Activated CD4-positive, alpha-beta T cell treated with anti-CD3 and anti-CD28 coated beads for 1 hour (primary cell): ENCODE measurements around the gene PELI1.

ENCODE experiments used
- DNase-seq: peaks from one replicate; pipeline ENCODE4 v3.0.0-alpha.2; 2020

The PELI1 gene

DNA sequence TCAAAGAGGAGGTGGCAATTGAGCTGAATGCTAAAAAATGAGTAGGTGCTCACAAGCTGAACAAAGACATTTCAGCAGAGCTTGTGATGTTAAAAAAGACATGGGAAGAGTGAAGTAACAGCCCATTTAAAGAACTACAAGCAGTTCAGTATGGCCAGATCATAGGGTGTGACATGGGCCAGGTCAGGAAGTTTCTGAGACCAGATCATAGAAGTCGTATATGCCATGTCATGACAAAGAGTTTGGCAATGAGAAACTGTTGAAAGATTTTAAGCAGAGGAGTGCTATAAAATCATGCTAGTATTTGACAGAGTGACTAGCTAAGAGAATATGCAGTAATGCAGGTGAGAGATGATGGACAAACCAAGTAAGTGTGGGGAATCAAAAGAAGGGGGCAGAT is 7.3 kb upstream of the PELI1 start:
- DNase-seq: no peak

GRCh38 chr2:64145714-64146113 is 1.5 kb upstream of the PELI1 start:
- DNase-seq: no peak

DNA sequence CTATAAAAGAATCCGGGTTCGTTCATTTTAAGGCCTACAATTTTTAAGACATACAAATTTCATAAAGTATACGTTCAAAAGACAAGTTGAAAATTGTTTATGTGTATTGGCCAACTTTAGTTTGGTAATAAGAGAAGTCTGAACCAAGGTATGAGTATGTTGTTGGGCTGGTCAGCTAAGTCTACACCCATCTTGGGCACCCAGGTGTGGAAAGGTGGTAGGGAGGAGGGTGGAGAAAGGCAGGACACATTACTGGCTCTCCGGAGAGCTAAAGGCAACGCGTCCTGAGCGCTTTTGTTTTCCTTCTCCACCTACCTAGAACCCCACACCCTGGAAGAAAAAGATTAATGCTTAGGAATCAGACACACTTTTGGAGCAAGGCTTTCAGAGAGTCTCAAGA is 899 bp upstream of the PELI1 start:
- DNase-seq: no peak

GRCh38 chr2:64143169-64144056 is 807 bp downstream of the PELI1 start:
- DNase-seq: no peak

- no peak for DNase-seq
Observed at GRCh38 chr2:64142741-64143168, 1.5 kb downstream of the PELI1 start.

DNA sequence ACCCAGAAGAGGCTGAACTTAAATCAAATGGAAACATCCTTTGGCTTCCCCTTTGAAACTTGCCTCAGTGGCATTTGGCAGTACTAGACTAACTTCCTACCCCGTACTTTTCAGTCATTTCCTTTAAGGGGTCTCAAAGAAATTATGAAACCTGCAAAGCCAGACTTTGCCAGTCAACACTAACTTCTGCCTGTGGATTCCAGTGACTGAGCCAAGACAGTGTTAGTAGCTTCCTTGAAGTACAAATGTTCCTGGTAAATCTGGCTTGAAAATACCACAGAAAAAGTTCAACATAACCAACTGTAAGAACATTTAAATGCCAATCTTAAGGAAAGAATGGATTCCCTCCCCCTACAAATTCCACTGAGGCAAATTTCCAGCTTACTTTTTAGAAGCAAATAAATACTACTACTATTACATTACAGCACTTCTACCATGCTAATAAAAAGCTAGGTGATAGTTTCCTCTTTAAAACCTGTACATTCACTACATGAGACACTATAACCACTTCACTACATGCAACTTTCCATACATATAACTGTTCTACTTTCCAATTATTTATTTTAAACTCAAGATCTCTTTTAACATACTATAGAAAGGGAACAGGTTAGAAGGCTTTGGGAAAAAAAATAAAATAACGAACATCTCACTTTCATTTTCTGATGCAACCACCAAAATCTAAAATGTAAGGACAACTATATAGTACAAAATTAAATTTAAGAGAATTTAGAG is 2.4 kb downstream of the PELI1 start:
- DNase-seq: no peak

GRCh38 chr2:64140665-64141200 is 3.5 kb downstream of the PELI1 start:
- DNase-seq: no peak

DNA sequence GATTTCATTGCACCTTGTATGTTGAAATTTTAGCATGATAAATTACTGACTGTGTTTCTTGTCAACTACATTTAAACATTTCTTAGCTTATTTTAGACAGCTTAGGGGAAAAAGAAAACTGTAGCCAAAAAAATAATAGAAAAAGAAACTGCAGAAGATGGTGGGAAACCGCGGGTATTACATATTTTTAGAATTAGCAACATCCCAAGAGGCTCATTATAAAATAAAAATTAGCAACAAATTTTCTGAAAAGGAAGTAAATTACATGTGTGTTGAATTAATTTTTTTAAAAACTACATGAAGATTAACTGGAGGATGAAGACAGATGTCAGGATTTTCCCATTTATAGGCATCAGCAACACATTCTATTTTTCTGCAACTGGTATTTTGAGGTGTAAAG is 4.3 kb downstream of the PELI1 start:
- no peak for DNase-seq

DNA sequence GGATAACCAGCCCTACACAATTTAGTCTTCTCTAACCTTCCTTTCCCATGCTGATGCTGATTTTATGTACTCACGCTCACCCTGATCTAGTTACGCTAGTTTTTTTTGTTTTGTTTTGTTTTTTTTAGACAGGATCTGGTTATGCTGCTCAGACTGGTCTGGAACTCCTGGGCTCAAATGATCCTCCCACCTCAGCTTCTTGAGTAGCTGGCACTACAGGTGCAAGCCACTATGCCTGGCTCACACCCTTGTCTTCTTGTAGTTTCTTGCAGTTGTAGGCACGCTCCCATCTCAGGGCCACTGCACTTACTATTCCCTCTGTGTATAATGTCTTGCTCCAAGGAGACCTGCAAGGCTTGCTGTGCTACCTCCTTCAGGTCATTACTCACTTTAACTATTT is 6.2 kb downstream of the PELI1 start:
- DNase-seq: no peak

GRCh38 chr2:64137567-64137966 is 6.7 kb downstream of the PELI1 start:
- no peak for DNase-seq

GRCh38 chr2:64135421-64135820 is 8.8 kb downstream of the PELI1 start:
- no peak for DNase-seq

GRCh38 chr2:64134813-64135212 is 9.4 kb downstream of the PELI1 start:
- no peak for DNase-seq

GRCh38 chr2:64133828-64134227 is 10.4 kb downstream of the PELI1 start:
- no peak for DNase-seq

GRCh38 chr2:64133354-64133753 is 10.9 kb downstream of the PELI1 start:
- no peak for DNase-seq

GRCh38 chr2:64130333-64130732 is 13.9 kb downstream of the PELI1 start:
- no peak for DNase-seq

DNA sequence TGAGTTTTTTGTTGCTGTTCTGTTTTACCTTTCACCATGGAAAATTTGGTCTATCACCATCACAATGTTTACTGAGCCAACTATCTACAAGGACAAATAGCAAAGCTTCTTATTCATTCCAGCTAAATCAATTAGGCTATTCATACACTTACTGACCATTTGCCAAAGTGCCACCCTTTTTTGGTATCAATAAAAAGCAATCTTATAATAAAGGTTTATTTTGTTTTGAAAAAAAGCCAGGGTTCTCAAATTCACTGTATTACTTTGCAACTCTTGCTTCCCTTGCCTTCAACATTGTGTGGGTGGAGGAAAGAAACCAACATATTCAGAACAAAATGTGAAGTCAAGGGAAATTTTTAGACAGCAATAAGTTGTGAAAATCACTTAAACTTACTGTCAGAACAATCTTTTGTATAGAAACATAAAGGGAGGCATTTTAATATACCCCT is 15.3 kb downstream of the PELI1 start:
- DNase-seq: no peak

DNA sequence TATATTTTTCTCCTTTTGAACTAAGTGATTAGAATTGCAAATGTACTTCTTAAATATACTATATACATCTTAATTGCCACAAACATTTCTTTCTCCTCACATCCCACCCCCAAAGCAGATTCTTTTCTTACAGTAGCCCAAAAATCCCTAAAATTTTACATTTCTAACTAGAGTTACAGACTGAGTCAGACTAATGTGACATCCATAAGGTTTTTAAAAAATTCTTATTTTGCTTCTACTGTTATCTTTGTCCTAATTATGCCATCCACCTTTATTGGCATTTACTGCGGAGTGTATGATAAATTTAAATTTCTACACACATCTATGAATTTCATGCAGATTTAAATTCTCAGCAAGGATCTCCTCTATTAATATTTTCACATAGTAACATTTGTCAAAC is 15.8 kb downstream of the PELI1 start:
- DNase-seq: no peak

- no peak for DNase-seq
Observed at GRCh38 chr2:64127119-64127518, 17.1 kb downstream of the PELI1 start.

- DNase-seq: no peak
Observed at GRCh38 chr2:64126601-64127000, 17.6 kb downstream of the PELI1 start.

DNA sequence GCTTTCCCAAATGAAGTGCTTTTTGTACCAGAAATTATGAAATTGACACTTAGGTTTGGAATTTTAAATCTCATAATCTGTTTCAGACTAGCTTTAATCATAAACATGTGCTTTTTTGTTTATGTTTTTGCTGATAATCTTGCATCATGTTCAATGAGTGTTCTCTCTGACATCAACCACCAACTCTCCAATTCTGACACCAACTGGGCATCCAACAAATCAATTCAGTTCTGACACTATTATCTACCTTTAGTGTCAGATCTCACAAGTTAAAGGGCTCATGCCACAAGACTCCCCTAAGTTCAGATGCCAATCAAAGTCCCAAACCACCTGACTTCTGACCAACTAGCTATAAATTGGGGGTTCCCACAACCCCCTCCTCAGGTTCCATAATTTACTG is 19.6 kb downstream of the PELI1 start:
- DNase-seq: no peak

DNA sequence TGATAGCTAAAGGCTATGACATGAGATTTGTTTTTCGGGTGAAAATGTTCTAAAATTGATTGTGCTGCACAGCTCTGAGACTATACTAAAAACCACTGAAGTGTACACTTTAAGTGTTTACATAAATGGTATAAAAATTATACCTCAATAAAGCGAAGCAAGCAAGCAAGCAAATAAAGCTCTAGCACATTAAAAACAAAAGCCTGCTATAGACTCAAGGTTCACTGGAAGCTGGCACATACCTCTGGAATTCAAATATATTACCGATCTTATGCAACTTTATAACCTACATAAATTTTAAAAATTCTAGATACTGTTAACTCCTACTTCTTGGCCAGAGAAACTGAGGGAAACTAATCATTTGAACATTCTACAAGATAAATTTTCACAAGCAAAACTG is 20.1 kb downstream of the PELI1 start:
- no peak for DNase-seq

DNA sequence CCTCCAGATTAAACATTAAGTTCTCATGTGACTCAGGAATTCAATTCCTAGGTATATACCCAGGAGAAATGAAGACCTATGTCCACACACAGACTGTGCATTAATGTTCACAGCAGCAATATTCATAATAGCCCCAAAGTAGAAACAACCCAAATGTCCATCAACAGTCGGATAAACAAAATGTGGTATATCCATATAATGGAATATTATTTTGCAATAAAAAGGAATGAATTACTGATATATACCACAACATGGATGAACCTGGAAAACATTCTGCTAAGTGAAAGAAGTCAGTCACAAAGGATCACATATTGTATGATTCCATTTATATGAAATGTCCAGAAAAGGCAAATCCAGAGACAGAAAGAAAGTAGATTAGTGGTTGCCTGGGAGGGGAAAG is 20.5 kb downstream of the PELI1 start:
- DNase-seq: no peak

GRCh38 chr2:64122358-64122757 is 21.9 kb downstream of the PELI1 start:
- DNase-seq: no peak

DNA sequence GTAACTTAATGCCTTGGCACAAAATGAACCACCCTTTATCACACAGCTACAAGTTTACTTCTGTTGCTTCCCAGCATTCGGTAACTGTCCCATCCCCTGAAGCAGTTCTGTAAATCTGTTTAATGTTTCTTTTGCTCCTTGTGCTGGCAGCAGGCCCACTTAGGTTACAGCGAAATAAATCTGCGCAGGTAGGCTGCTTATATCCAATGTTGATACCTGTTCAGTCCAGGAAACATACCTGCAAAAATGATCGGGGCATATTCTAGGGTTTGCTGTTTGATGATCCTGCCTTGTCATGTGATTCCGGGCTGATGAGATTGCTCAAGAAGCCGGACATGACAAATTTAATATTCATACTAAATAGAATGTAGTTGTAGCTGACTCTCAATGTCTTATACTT is 23.3 kb downstream of the PELI1 start:
- no peak for DNase-seq
